K562 (cell line): Measurements from ENCODE around the gene FXYD3. TPM values are rescaled to one million over a fixed set of nuclear protein-coding genes. Genes with fewer than 3 reads are reported as not detected.

Experiments
- ADNP ChIP-seq: fragments of 200-800 bp; sonication (Bioruptor generic); IDR thresholded peaks from 2 replicates; pipeline ENCODE4 v1.6.1; 2016; ENCODE audit warnings: missing genetic modification characterization, missing compliant biosample characterization
- BACH1 ChIP-seq: fragments of 200-800 bp; sonication (Bioruptor generic); IDR thresholded peaks from 2 replicates; pipeline ENCODE4 v1.6.1; 2016; ENCODE audit warnings: missing genetic modification characterization, missing compliant biosample characterization
- CBFB ChIP-seq: sonication (generic); formaldehyde crosslinking; IDR thresholded peaks from 2 replicates; pipeline ENCODE4 v1.4.0; 2020; ENCODE audit warnings: mild to moderate bottlenecking, missing genetic modification reagents
- EP400 ChIP-seq: fragments of 450-650 bp; IDR thresholded peaks from 2 replicates; pipeline ENCODE4 v1.6.1; 2017; ENCODE audit warnings: antibody characterized with exemption, mild to moderate bottlenecking, moderate library complexity
- JUN ChIP-seq, 2 experiments: sonication (generic) in 1 of 2; formaldehyde crosslinking in 1 of 2; IDR thresholded peaks; 2 replicates each; pipeline versions ENCODE4 v1.6.1 to v1.8.0; 2012 to 2022; ENCODE audit warnings: borderline replicate concordance in 2 of 2, mild to moderate bottlenecking in 2 of 2, improper control_type of control experiment in 1 of 2, low read depth in 1 of 2, low read length in 1 of 2, missing genetic modification reagents in 1 of 2
- KDM4B ChIP-seq, 2 experiments: fragments of 450-650 bp in 1 of 2; sonication (generic) in 1 of 2; IDR thresholded peaks; 2 replicates each; pipeline ENCODE4 v1.6.1; 2016 to 2017; ENCODE audit warnings: borderline replicate concordance in 2 of 2, antibody characterized with exemption in 1 of 2, low read depth in 1 of 2, mild to moderate bottlenecking in 1 of 2
- MECOM ChIP-seq: fragments of 250-450 bp; sonication (Bioruptor Pico); IDR thresholded peaks from 2 replicates; pipeline ENCODE4 v1.8.0; 2022; ENCODE audit warnings: inconsistent platforms
- NFIC ChIP-seq: fragments of 450-650 bp; IDR thresholded peaks from 2 replicates; pipeline ENCODE4 v1.6.1; 2017; ENCODE audit warnings: mild to moderate bottlenecking, inconsistent platforms
- PTBP1 ChIP-seq: fragments of 200-400 bp; formaldehyde crosslinking; IDR thresholded peaks from 2 replicates; pipeline ENCODE4 v1.6.1; 2017; ENCODE audit warnings: low read depth, low read length
- RBM25 ChIP-seq: fragments of 200-400 bp; formaldehyde crosslinking; IDR thresholded peaks from 2 replicates; pipeline ENCODE4 v1.6.1; 2018; ENCODE audit warnings: low read length, low read depth, moderate library complexity; ENCODE audit not compliant: severe bottlenecking
- TCFL5 ChIP-seq: fragments of 250-450 bp; sonication (Bioruptor Pico); conservative IDR thresholded peaks from 2 replicates; pipeline ENCODE4 v1.6.1; 2021; ENCODE audit warnings: mild to moderate bottlenecking, moderate library complexity, matching md5 sums
- ZNF197 ChIP-seq: fragments of 200-800 bp; sonication (Bioruptor generic); IDR thresholded peaks from 2 replicates; pipeline ENCODE4 v1.6.1; 2016; ENCODE audit warnings: low read depth, missing genetic modification characterization, missing compliant biosample characterization
- ZNF274 ChIP-seq: IDR thresholded peaks from 2 replicates; pipeline ENCODE4 v1.6.1; 2011; ENCODE audit warnings: low read depth, mild to moderate bottlenecking, low read length, moderate library complexity, borderline replicate concordance
- ZNF551 ChIP-seq: fragments of 250-450 bp; sonication (Bioruptor Pico); IDR thresholded peaks from 2 replicates; pipeline ENCODE4 v1.5.0; 2021; ENCODE audit warnings: mild to moderate bottlenecking, moderate library complexity
- polyA plus RNA-seq, 8 experiments: library from polyadenylated mRNA; depleted of rRNA in 4 of 8; stranded (reverse) in 5 of 8; unstranded in 3 of 8; fragments of >200 nt; fragmentation: Nextera tagmentation in 2 of 8; fragmentation: Illumina TruSeq in 1 of 8; extraction: Ambion mirVana in 2 of 8; extraction: Trizol in 1 of 8; gene quantifications; 2 replicates each; pipeline versions ENCODE4 v1.2.1 to v1.2.3, GENCODE V29; 2011 to 2014; ENCODE audit warnings: inconsistent platforms in 1 of 8, missing spikeins in 1 of 8
- total RNA-seq, 7 experiments: library from RNA; depleted of rRNA in 6 of 7; stranded (reverse); fragments of >200 nt in 6 of 7; fragmentation: Illumina TruSeq in 2 of 7; extraction: Trizol in 2 of 7; gene quantifications; 2 replicates each; pipeline versions ENCODE4 v1.2.1 to v1.2.3, GENCODE V29; 2011 to 2021; ENCODE audit warnings: low replicate concordance in 1 of 7
- TF ChIP-seq, protein P1 (sequence below), 2 experiments: fragments of 450-650 bp; conservative IDR thresholded peaks; 2 replicates each; pipeline ENCODE4 v1.6.1; 2017; ENCODE audit warnings: mild to moderate bottlenecking in 2 of 2, moderate library complexity in 2 of 2
- TF ChIP-seq, protein P2 (sequence below): fragments of 450-650 bp; formaldehyde crosslinking; IDR thresholded peaks from 2 replicates; pipeline ENCODE4 v1.4.0; 2020; ENCODE audit warnings: mild to moderate bottlenecking, moderate library complexity
- TF ChIP-seq, protein P3 (sequence below): sonication (generic); formaldehyde crosslinking; IDR thresholded peaks from 2 replicates; pipeline ENCODE4 v1.8.1; 2023; ENCODE audit warnings: mild to moderate bottlenecking, missing genetic modification reagents
- TF ChIP-seq, protein P4 (sequence below): fragments of 250-450 bp; sonication (Bioruptor Pico); IDR thresholded peaks from 2 replicates; pipeline ENCODE4 v1.5.0; 2020; ENCODE audit warnings: mild to moderate bottlenecking
- TF ChIP-seq, protein P5 (sequence below): fragments of 450-650 bp; formaldehyde crosslinking; IDR thresholded peaks from 2 replicates; pipeline ENCODE4 v1.4.0; 2020; ENCODE audit warnings: mild to moderate bottlenecking, moderate library complexity

Gene FXYD3
- total and polyA plus RNA-seq, 9 of the 15 experiments (the other 6 are each of a cell fraction or from before 2014, with no cell fraction given), result 0.24 TPM; not detected in 8

DNA sequence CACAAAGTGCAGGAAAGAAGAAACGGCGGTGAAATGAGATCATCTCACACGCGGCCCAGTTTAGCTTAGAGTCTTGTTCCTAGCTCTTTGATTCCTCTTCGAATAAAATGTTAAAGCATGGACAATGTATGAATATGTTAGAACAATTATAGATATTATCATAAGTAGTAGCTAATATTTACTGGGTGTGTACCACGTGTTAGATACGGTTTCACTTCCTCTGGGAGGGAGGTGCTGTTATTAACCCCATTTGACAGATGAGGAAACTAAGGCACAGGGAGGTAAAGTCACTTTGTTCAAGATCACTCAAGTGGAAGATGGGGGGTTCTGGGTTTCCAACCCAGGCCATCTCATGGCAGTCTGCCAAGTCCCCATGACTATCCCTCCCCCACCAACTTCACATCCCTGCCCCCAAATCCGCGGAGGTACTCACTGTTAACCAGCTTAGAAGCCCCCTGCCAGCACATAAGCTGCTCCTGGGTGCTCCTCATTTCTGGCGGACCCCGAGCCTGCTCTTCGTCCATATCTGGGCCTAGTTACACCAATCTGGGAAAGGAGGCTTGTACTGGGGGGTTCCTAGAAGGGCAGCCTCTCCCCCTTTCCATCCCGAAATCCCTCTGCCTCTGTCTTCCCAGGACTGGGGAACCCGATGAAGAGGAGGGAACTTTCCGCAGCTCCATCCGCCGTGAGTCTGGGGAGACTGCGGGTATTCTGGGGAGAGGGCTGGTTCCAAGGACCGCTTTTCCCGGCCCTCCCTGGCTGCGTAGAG, 26.4 kb downstream of the FXYD3 start (continued):
- TF ChIP-seq, protein P1, sequence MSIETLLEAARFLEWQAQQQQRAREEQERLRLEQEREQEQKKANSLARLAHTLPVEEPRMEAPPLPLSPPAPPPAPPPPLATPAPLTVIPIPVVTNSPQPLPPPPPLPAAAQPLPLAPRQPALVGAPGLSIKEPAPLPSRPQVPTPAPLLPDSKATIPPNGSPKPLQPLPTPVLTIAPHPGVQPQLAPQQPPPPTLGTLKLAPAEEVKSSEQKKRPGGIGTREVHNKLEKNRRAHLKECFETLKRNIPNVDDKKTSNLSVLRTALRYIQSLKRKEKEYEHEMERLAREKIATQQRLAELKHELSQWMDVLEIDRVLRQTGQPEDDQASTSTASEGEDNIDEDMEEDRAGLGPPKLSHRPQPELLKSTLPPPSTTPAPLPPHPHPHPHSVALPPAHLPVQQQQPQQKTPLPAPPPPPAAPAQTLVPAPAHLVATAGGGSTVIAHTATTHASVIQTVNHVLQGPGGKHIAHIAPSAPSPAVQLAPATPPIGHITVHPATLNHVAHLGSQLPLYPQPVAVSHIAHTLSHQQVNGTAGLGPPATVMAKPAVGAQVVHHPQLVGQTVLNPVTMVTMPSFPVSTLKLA (conservative IDR thresholded peaks at IDR 0.05), result peak; percentile 43 to 51; a peak in 2 of 4 replicates
- TF ChIP-seq JUN (IDR thresholded peaks at IDR 0.05; ENCODE audit: borderline replicate concordance, low read depth, low read length) (no peak), JUN (CRISPR knock-in tag; IDR thresholded peaks at IDR 0.05; ENCODE audit: borderline replicate concordance) (no peak), BACH1 (no peak), ZNF551 (no peak), PTBP1 (0 out of 2 replicates have a peak, but pooled peaks have one; percentile 0), RBM25 (peak; percentile 93), CBFB (CRISPR knock-in tag) (no peak), ADNP (tag) (peak; percentile 90), TCFL5 (no peak), MECOM (0 out of 2 replicates have a peak, but pooled peaks have one; percentile 33), ZNF274 (no peak), KDM4B (IDR thresholded peaks at IDR 0.05; ENCODE audit: borderline replicate concordance in 2 of 2, low read depth in 1 of 2) (no peak), EP400 (peak; percentile 17; the same call in 1 of the 2 replicates), ZNF197 (CRISPR knock-in tag) (no peak), NFIC (peak; percentile 92)
- TF ChIP-seq, protein P2, sequence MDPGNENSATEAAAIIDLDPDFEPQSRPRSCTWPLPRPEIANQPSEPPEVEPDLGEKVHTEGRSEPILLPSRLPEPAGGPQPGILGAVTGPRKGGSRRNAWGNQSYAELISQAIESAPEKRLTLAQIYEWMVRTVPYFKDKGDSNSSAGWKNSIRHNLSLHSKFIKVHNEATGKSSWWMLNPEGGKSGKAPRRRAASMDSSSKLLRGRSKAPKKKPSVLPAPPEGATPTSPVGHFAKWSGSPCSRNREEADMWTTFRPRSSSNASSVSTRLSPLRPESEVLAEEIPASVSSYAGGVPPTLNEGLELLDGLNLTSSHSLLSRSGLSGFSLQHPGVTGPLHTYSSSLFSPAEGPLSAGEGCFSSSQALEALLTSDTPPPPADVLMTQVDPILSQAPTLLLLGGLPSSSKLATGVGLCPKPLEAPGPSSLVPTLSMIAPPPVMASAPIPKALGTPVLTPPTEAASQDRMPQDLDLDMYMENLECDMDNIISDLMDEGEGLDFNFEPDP (CRISPR knock-in tag), result no peak
- TF ChIP-seq, protein P3, sequence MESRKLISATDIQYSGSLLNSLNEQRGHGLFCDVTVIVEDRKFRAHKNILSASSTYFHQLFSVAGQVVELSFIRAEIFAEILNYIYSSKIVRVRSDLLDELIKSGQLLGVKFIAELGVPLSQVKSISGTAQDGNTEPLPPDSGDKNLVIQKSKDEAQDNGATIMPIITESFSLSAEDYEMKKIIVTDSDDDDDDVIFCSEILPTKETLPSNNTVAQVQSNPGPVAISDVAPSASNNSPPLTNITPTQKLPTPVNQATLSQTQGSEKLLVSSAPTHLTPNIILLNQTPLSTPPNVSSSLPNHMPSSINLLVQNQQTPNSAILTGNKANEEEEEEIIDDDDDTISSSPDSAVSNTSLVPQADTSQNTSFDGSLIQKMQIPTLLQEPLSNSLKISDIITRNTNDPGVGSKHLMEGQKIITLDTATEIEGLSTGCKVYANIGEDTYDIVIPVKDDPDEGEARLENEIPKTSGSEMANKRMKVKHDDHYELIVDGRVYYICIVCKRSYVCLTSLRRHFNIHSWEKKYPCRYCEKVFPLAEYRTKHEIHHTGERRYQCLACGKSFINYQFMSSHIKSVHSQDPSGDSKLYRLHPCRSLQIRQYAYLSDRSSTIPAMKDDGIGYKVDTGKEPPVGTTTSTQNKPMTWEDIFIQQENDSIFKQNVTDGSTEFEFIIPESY (CRISPR knock-in tag), result no peak; the same call in 1 of the 2 replicates
- TF ChIP-seq, protein P4, sequence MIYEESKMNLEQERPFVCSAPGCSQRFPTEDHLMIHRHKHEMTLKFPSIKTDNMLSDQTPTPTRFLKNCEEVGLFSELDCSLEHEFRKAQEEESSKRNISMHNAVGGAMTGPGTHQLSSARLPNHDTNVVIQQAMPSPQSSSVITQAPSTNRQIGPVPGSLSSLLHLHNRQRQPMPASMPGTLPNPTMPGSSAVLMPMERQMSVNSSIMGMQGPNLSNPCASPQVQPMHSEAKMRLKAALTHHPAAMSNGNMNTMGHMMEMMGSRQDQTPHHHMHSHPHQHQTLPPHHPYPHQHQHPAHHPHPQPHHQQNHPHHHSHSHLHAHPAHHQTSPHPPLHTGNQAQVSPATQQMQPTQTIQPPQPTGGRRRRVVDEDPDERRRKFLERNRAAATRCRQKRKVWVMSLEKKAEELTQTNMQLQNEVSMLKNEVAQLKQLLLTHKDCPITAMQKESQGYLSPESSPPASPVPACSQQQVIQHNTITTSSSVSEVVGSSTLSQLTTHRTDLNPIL (CRISPR knock-in tag), result no peak
- TF ChIP-seq, protein P5, sequence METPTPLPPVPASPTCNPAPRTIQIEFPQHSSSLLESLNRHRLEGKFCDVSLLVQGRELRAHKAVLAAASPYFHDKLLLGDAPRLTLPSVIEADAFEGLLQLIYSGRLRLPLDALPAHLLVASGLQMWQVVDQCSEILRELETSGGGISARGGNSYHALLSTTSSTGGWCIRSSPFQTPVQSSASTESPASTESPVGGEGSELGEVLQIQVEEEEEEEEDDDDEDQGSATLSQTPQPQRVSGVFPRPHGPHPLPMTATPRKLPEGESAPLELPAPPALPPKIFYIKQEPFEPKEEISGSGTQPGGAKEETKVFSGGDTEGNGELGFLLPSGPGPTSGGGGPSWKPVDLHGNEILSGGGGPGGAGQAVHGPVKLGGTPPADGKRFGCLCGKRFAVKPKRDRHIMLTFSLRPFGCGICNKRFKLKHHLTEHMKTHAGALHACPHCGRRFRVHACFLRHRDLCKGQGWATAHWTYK (CRISPR knock-in tag), result no peak
